CD14-positive monocyte (primary cell): ENCODE measurements around the gene PRDM10. TPM values are rescaled to one million over a fixed set of nuclear protein-coding genes. Genes with fewer than 3 reads are reported as not detected.

ENCODE experiments used
- DNase-seq, 3 donors: peaks; one replicate each; pipeline ENCODE4 v3.0.0-alpha.2; 2011 to 2022
- H2AFZ ChIP-seq: 2 replicates; pipeline ENCODE4 v1.6.0; 2012; ENCODE audit warnings: mild to moderate bottlenecking, low read depth, low read length, inconsistent platforms; ENCODE audit not compliant: insufficient read depth, poor library complexity, severe bottlenecking
- H3K27ac ChIP-seq, 2 donors: 1 replicate in 1 of 2; 2 replicates in 1 of 2; pipeline ENCODE4 v1.5.1; 2012 to 2013; ENCODE audit warnings: low read length in 2 of 2, control low read depth in 1 of 2, inconsistent platforms in 1 of 2, low read depth in 1 of 2, mild to moderate bottlenecking in 1 of 2
- H3K27me3 ChIP-seq, 2 donors: one replicate each; pipeline versions ENCODE4 v1.6.0 to v1.6.1; 2011 to 2013; ENCODE audit warnings: low read length in 2 of 2; ENCODE audit not compliant: control insufficient read depth in 2 of 2, insufficient read depth in 2 of 2
- H3K36me3 ChIP-seq, 2 donors: replicated peaks in 1 of 2; 1 replicate in 1 of 2; 2 replicates in 1 of 2; pipeline versions ENCODE4 v1.5.1 to v1.6.1; 2012 to 2013; ENCODE audit warnings: low read length in 2 of 2, control low read depth in 1 of 2, inconsistent platforms in 1 of 2, mild to moderate bottlenecking in 1 of 2; ENCODE audit not compliant: insufficient read depth in 2 of 2, control insufficient read depth in 1 of 2
- H3K4me1 ChIP-seq, 2 donors: 1 replicate in 1 of 2; 2 replicates in 1 of 2; pipeline versions ENCODE4 v1.5.1 to v1.6.1; 2012 to 2013; ENCODE audit warnings: low read length in 2 of 2, control low read depth in 1 of 2, inconsistent platforms in 1 of 2, mild to moderate bottlenecking in 1 of 2, moderate library complexity in 1 of 2; ENCODE audit not compliant: insufficient read depth in 2 of 2, control insufficient read depth in 1 of 2
- H3K4me2 ChIP-seq: replicated peaks from 2 replicates; pipeline ENCODE3; 2012; ENCODE audit warnings: low read length, moderate library complexity, mild to moderate bottlenecking; ENCODE audit not compliant: poor library complexity, severe bottlenecking; ENCODE audit errors: extremely low read depth
- H3K4me3 ChIP-seq, 3 experiments: fragments of 200-600 bp in 1 of 3; sonication (generic) in 1 of 3; replicated peaks in 1 of 3; 1 replicate in 2 of 3; 2 replicates in 1 of 3; pipeline ENCODE4 v1.5.1; 2011 to 2013; ENCODE audit warnings: low read length in 3 of 3, mild to moderate bottlenecking in 3 of 3, control low read depth in 2 of 3, low read depth in 2 of 3, inconsistent platforms in 1 of 3, moderate library complexity in 1 of 3
- H3K79me2 ChIP-seq: 2 replicates; pipeline ENCODE4 v1.6.0; 2012; ENCODE audit warnings: mild to moderate bottlenecking, control low read depth, inconsistent platforms, low read length, moderate library complexity; ENCODE audit not compliant: insufficient read depth
- H3K9ac ChIP-seq: 2 replicates; pipeline ENCODE4 v1.6.0; 2017; ENCODE audit warnings: low read length, mild to moderate bottlenecking; ENCODE audit not compliant: insufficient read depth, poor library complexity, severe bottlenecking
- H3K9me3 ChIP-seq, 2 donors: replicated peaks in 1 of 2; 1 replicate in 1 of 2; 2 replicates in 1 of 2; pipeline versions ENCODE4 v1.5.1 to v1.6.1; 2012 to 2013; ENCODE audit warnings: low read length in 2 of 2, control low read depth in 1 of 2; ENCODE audit not compliant: control insufficient read depth in 1 of 2, insufficient read depth in 1 of 2
- H4K20me1 ChIP-seq: 2 replicates; pipeline ENCODE4 v1.6.0; 2012; ENCODE audit warnings: mild to moderate bottlenecking, low read length, control low read depth, moderate library complexity; ENCODE audit not compliant: insufficient read depth
- H3K27ac Mint-ChIP-seq, 7 donors: one replicate each; pipeline ENCODE4 v1.8.0; 2020; ENCODE audit warnings: mild to moderate bottlenecking in 7 of 7, mixed read lengths in 7 of 7, moderate library complexity in 6 of 7, inconsistent platforms in 2 of 7
- H3K27me3 Mint-ChIP-seq, 3 donors: one replicate each; pipeline ENCODE4 v1.8.0; 2021 to 2022; ENCODE audit warnings: low read depth in 3 of 3, mild to moderate bottlenecking in 3 of 3, mixed read lengths in 3 of 3, moderate library complexity in 3 of 3, inconsistent platforms in 1 of 3
- H3K36me3 Mint-ChIP-seq, 2 donors: one replicate each; pipeline ENCODE4 v1.8.0; 2020; ENCODE audit warnings: mixed read lengths in 2 of 2, inconsistent platforms in 1 of 2, mild to moderate bottlenecking in 1 of 2
- H3K4me1 Mint-ChIP-seq: one replicate; pipeline ENCODE4 v1.8.0; 2020; ENCODE audit warnings: mild to moderate bottlenecking, mixed read lengths
- H3K4me3 Mint-ChIP-seq, 2 donors: one replicate each; pipeline ENCODE4 v1.8.0; 2020; ENCODE audit warnings: mild to moderate bottlenecking in 2 of 2, mixed read lengths in 2 of 2, moderate library complexity in 1 of 2
- H3K9me3 Mint-ChIP-seq, 7 donors: one replicate each; pipeline ENCODE4 v1.8.0; 2020 to 2022; ENCODE audit warnings: mixed read lengths in 7 of 7, mild to moderate bottlenecking in 6 of 7, moderate library complexity in 6 of 7, inconsistent platforms in 2 of 7
- WGBS: methylation state at CpG from one replicate; pipeline ENCODE4 v1.1.5; 2013; ENCODE audit warnings: missing lambda C conversion rate; ENCODE audit not compliant: insufficient coverage; 5-methylcytosine and 5-hydroxymethylcytosine counted together
- intact Hi-C, 2 donors: fragments of 100-400 bp; cut with micrococcal nuclease; formaldehyde crosslinking; loops; one replicate each; pipeline versions ENCODE4 v1.15.0 to v1.15.1; 2023
- polyA plus RNA-seq, 3 donors: library from polyadenylated mRNA; depleted of rRNA in 1 of 3; unstranded in 2 of 3; stranded (reverse) in 1 of 3; fragments of 300-500 nt in 2 of 3; fragments of >200 nt in 1 of 3; fragmentation: Illumina TruSeq in 2 of 3; gene quantifications; 1 replicate in 2 of 3; 2 replicates in 1 of 3; pipeline ENCODE4 v1.2.3, GENCODE V29; 2012 to 2021
- TF ChIP-seq, protein P1 (sequence below): fragments of 200-600 bp; IDR thresholded peaks from one replicate; pipeline ENCODE4 v1.8.0; 2022; ENCODE audit warnings: antibody characterized with exemption, mild to moderate bottlenecking

Gene PRDM10
- polyA plus RNA-seq, 3 donors: 0.64 to 5.6 (median 1.1) TPM

- H3K36me3 Mint-ChIP-seq: no peaks in the 10 kb centered on the region
- no peak overlapping the region for H3K9ac ChIP-seq
- WGBS: 76% methylated on average over 2 of the region's 3 CpGs
- no peaks in the 10 kb centered on the region for H4K20me1 ChIP-seq
- H3K36me3 ChIP-seq: no peaks in the 10 kb centered on the region
- no peaks in the 10 kb centered on the region for H3K27me3 ChIP-seq
- H3K4me3 ChIP-seq: no peak overlapping the region
- H3K4me1 ChIP-seq: peaks cover 7 to 23% of the 10 kb centered on the region in 2 donors
- no peak overlapping the region for H2AFZ ChIP-seq
- H3K4me3 Mint-ChIP-seq: no peak overlapping the region
- H3K4me2 ChIP-seq: no peak overlapping the region
- peaks cover 17% of the 10 kb centered on the region for H3K4me1 Mint-ChIP-seq
- TF ChIP-seq, protein P1, sequence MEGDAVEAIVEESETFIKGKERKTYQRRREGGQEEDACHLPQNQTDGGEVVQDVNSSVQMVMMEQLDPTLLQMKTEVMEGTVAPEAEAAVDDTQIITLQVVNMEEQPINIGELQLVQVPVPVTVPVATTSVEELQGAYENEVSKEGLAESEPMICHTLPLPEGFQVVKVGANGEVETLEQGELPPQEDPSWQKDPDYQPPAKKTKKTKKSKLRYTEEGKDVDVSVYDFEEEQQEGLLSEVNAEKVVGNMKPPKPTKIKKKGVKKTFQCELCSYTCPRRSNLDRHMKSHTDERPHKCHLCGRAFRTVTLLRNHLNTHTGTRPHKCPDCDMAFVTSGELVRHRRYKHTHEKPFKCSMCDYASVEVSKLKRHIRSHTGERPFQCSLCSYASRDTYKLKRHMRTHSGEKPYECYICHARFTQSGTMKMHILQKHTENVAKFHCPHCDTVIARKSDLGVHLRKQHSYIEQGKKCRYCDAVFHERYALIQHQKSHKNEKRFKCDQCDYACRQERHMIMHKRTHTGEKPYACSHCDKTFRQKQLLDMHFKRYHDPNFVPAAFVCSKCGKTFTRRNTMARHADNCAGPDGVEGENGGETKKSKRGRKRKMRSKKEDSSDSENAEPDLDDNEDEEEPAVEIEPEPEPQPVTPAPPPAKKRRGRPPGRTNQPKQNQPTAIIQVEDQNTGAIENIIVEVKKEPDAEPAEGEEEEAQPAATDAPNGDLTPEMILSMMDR: no peak
- DNase-seq: peak; percentile 39 to 54 (median 50)
- no peaks in the 10 kb centered on the region for H3K79me2 ChIP-seq
- peaks cover 2 to 5% (median 2%) of the 10 kb centered on the region in 3 donors for H3K27me3 Mint-ChIP-seq
- no peaks in the 10 kb centered on the region for H3K9me3 ChIP-seq
- H3K9me3 Mint-ChIP-seq: peaks cover 0 to 2% (median 0%) of the 10 kb centered on the region in 7 donors
- H3K27ac ChIP-seq: no peak overlapping the region
- H3K27ac Mint-ChIP-seq: peak overlapping the region in 5 of 7 donors; percentile 13 to 78 (median 18)
- intact Hi-C loops: no loop called here
Measured at GRCh38 chr11:130037058-130037457, 34.4 kb upstream of the PRDM10 start.

DNA sequence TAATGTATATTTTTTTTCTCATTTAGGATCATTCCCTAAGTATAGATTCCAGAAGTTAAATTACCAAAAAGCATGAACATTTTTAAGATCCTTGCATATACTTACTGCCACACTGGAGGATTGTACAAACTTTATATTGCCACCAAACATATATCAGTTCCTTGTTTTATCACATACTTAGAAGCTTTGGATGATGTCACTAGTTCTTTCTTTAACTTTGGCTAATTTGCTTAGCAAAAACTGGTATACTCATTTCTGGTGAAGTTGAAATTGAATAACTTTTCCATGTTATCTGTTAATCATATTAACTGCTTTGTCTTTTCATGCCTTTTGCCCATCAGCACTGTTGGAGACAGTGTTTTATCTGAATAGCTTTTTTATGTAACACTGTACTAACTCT lies 31.6 kb upstream of the PRDM10 start:
- peaks cover 1 to 19% of the 10 kb centered on the region in 2 donors for H3K4me1 ChIP-seq
- H4K20me1 ChIP-seq: no peaks in the 10 kb centered on the region
- TF ChIP-seq, protein P1: no peak
- H3K9me3 Mint-ChIP-seq: peaks cover 0 to 2% (median 0%) of the 10 kb centered on the region in 7 donors
- no peak overlapping the region for H3K27ac Mint-ChIP-seq
- no peak overlapping the region for H3K27ac ChIP-seq
- no peaks in the 10 kb centered on the region for H3K79me2 ChIP-seq
- no peak overlapping the region for H2AFZ ChIP-seq
- H3K27me3 ChIP-seq: no peaks in the 10 kb centered on the region
- H3K9me3 ChIP-seq: no peaks in the 10 kb centered on the region
- H3K4me3 Mint-ChIP-seq: no peak overlapping the region
- no peaks in the 10 kb centered on the region for H3K36me3 Mint-ChIP-seq
- no peak overlapping the region for H3K4me2 ChIP-seq
- peaks cover 2 to 4% (median 2%) of the 10 kb centered on the region in 3 donors for H3K27me3 Mint-ChIP-seq
- H3K4me3 ChIP-seq: no peak overlapping the region
- H3K36me3 ChIP-seq: no peaks in the 10 kb centered on the region
- H3K9ac ChIP-seq: no peak overlapping the region
- H3K4me1 Mint-ChIP-seq: peaks cover 18% of the 10 kb centered on the region
- intact Hi-C loops: no loop called here
- DNase-seq: no peak
